GM18498 (cell line): ENCODE results near the gene FADS2.
A peak's percentile ranks its signal among the peaks of the same experiment; 100 is the strongest.

Source experiments
- ATAC-seq: cut with Tn5 transposase; IDR thresholded peaks from one replicate; pipeline ENCODE4 v1.9.1; 2021; ENCODE audit warnings: mild to moderate bottlenecking, moderate library complexity; ENCODE audit not compliant: unreplicated experiment

Gene FADS2

DNA sequence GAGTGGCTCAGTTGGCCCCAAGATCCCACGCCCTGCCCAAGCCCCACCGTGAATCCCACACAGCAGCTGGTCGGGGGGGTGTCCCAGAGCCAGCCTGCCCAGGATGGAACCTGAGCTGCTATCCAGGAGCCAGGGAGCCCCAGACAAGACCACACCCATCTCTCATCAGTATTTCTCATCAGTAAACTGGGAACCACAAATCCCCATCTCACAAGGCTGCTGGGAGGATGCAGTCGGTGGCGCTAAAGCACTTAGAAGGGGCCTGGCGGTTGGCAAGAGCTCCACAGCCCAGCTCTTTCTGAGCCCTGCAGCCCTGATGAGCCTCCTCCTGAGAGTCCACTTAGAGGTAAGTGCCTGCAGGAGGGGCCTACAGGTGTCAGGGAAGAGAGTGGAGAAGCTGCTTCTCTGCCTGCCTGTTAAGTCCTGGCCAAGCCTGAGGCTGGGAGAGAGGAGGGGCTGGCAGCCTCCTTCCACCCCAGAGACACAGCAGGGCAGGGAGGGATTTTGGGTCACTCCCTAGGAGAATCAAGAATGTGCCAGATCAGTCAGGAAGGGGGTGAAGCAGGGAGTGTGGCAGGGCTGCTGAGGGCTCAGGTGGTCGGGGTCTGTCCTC is 57.2 kb downstream of the FADS2 start:
- ATAC-seq = no peak

GRCh38 chr11:61885784-61886580 is 57.9 kb downstream of the FADS2 start:
- ATAC-seq = no peak

- no peak for ATAC-seq
These were observed 58.5 kb downstream of the FADS2 start for GRCh38 chr11:61886643-61887042.

- no peak for ATAC-seq
These were observed 59.9 kb downstream of the FADS2 start for GRCh38 chr11:61887839-61888494.

DNA sequence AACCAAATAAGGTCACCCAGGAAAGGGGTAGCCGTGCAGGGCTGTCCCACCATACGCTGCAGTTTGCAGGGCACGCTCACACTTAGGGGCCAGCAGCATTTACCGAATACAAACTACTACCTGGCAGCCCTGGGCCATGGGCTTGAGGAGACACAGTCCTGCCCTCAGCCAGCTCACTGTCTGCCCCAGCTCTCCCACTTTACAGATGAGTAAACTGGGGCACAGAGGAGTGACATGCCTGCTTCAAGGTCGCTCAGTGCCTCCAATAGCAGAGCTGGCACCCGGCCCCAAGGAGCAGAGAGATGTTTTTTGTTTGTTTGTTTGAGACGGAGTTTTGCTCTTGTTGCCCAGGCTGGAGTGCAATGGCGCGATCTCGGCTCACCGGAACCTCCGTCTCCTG is 60.5 kb downstream of the FADS2 start:
- ATAC-seq = no peak

GRCh38 chr11:61889831-61890230 is 61.7 kb downstream of the FADS2 start:
- no peak for ATAC-seq

DNA sequence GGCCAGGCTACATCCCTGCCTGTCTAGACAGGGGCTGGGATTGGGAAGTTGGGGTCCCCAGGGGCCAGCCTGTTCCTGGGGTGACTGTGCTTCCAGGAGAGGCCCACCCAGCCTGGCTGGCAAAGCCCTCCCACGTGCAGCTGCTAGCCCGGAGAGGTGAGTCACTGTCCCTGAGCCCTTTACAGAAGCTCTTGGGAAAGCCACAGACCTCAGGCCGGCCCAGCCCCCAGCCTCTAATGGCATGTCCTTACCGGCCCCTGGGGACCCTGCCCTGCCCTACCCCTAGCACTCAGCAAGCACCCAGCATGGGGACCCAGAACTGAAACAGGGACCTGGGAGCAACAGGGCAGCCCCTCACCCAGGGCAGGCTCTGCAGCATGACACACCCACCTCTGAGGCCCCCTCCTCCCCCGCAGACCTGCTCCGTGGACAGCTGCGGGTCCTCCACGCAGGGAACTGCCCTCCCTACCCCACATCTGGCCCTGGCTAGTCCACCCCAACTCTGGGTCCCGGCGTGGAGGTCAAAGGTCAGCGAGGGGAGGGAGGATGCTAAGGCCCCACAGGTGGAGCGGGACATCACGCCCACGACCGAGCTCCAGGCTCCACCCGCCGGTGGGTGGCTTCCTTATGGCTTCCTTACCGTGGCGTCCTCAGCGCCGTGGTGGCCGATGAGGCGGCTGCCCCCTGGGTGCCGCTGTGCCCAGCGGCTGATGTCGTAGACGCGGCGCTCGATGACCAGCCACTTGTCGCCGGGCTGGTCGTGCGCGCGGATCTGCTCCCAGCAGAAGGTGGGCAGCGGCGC is 62.6 kb downstream of the FADS2 start:
- peak; percentile 21 for ATAC-seq

DNA sequence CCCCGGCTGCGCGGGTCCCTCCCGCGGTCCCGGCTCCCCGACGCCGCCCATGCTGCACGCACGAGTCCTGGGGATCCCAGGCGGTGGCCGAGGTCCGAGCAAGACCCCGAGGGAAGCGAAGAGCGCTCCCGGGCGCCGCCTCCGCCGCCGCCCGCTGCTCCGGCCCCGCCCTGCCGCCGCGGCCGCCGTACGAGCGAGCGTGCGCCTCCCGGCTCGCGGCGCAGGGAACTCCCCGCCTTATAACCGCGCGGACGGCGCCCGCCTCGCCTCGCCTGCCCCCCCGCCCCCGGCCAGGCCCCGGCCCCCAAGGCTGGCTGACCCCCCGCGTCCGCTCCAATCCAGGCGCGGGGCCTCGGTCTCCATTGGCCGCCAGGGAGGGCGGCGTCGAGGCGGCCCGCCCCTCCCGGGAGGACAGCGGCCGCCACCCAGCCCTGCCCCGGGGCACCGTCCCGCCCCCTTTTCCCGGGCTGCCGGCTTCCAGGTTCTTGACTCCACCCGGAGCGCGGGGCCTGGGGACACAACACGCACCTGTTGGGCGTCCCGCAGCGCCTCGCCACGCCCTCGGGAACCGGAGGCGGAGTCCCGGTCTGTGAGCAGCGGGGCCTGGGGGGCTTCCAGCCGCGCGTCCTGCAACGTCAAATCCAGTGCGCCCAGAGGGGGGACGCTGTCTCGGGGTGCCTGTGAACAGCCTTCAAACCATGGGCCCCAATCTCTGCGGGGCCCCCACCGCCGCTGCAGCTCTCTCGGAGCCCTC is 63.4 kb downstream of the FADS2 start, which contains the start of gene FADS3:
FADS3 (minus strand) TSS at position 215 of the 754 bp plus-strand sequence; CDS start at position 51, 164 bp downstream.
- ATAC-seq = peak; percentile 79

DNA sequence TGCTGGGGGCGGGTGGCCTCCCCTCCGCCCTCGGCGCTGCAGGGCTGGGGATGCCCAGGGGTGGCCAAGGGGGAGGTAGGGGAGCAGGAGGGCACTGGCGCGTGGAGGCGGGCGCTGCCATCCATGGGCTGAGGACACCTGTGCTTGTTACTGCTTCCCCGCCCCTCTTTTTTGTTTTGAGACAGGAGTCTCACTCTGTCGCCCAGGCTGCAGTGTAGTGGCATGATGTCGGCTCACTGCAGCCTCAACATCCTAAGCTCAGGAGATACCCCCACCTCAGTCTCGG is 63.9 kb downstream of the FADS2 start:
- ATAC-seq = peak; percentile 40

- no peak for ATAC-seq
These were observed 65.9 kb downstream of the FADS2 start for GRCh38 chr11:61893981-61894380.

GRCh38 chr11:61895046-61895717 is 67.1 kb downstream of the FADS2 start:
- no peak for ATAC-seq

DNA sequence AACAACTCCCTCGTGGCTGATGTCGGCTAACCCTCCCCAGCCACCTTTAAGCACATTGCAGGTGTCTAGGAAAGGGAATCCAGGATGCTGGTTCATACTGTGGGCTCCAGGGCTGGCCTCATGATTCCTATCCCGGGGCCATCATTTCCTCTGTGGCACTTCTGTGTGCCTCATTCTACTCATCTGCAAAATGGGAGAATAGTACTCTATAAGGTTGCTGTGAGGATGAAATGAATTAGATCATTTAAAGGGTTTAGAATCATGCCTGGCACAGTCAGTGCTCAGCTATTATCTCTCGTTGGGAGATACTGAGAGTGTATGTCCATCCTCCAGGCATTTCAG is 67.6 kb downstream of the FADS2 start:
- no peak for ATAC-seq

DNA sequence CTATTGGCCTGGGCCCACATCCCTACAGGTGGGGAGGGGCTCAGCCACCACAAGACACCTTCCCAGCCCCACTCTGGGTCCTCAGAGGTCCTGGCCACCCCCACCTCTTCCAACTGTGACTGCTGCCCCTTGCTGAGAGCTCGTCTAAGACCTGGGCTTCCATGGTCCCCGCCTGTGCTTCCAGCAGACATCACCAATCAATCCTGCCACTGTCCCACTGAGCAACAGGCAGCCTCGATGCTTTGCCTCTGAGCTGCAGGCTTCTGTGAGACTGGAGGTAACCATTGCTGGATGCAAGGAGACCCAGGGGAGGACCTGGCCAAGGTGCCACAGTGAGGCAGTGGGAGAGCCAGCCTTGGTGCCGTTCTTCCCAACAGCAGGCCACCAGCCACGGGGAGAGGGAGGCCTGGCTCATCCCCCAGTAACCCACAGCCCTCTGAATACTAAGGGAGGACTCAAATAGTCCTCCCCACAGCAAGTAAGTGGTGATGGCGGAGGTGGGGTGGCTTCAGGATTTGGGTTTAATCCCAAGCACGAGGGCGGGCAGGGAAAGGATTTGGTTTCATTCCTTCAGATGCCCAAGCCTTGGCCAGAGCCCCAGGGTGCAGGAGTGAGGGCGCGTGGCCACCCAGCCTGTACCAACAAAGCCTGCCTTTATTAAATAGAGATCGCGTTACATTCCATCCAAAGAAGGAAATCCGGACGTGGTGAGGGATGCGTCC is 68.7 kb downstream of the FADS2 start:
- no peak for ATAC-seq

DNA sequence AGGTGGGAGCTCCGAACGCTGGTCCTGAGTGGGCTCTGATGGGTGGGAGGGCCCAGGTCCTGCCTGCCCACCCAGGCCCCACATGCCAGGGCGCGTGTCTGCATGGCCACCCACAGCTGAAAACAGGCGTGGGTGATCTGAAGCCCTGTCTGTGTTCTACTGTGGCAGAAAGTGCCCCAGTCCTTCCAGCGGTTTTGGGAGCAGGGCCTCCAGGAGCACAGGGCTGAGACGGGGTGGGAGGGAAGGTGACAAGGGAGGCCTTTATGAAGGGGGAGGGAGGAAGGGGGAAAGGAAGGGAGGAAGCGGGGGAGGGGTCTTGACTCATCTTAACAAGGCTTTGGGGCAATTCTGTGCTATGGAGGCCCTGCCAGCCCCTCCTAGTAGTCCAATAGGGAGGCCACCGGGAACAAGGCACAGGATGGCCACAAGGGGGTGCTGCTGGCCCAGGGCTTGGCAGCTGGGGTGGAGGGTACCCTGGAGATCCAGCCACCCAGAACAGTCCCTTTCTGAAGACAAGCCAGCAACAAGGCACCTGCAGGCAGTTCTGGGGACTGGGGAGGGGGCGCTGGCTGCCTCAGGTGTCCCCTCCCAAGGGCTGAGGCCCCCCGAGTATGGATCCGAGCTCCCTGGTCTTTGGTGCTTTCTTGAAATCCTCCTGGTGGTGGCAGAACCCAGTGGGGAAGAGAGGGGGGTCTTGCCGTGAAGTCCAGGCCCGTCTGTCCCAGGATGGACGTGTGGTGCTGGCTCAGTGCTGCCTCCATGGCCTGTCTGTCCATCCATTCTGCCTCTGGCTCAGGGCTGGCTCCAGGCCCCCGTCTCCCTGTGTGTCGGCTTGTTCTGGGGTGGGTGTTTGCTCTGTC is 69.5 kb downstream of the FADS2 start:
- ATAC-seq = no peak

- ATAC-seq = no peak
These were observed 70.1 kb downstream of the FADS2 start for GRCh38 chr11:61898247-61898582.

DNA sequence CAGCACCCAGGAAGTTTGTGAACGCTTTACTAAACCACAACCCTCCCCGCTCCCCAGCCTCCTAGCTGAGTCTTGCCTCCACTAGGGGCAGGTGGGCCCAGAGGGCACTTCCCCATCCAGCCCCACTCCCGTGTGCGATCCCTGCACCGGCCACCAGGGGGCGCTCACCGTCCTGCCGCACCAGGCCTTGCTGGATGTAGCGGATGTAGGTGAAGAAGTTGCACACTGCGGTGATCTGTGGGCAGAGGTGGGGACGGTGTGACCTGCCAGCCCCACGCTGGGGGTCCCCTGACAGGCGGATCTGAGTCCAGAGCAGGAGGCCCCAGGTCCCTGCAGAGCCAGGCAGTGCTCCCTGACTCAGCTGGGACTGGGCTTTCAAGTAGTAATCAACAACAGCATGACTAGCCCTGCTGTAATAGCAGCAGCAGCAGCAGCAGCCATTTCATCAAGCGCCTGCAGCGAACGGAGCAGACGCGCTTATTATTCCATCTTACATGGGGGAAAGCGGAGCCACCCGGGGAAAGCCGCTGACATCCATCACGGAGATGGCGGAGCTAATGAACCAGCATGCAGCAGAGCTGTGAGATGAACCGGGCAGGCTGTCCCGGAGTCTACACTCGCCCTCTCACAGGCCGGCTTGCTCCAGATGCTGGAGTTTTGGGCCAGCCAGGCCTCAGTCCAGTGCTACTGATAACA is 71.2 kb downstream of the FADS2 start:
- peak; percentile 67 for ATAC-seq

DNA sequence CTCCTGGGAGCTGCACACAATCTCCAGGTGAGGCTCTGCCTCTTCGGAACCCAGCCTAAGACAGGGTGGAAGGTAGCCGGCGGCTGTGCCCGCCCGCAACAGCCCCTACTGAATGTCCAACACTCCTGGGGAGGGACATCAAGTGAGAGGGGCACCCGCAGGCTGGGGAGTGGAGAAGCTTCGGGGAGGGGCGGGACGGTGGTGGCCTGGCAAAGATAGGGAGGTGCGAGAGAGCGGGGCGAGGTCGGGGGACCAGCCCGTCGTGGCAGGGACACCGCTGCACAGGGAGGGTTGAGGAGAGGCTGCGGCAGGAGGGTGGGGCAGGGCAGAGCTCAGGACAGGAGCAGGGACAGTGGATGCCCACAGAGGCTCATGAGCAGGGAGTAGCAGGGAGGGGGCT is 72.2 kb downstream of the FADS2 start:
- no peak for ATAC-seq

DNA sequence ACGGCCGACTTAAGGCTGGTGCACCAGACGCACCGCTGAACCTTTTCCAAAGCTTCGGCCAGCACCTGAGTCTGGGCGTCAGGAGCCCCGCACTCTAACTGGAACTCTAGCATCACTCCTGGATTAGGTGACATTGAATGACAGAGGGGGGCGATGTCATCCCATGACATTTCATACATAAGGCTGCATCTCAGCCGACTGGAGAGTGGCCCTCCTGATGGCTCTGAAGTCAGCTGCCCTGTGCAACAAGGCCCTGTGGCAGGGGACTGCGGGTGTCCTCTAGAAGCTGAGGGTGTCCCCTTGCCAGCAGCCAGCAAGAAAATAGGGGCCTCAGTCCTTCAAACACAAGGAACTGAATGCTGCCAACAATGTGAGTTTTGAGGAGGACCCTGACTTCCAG is 73.3 kb downstream of the FADS2 start:
- no peak for ATAC-seq
